AG04449 (cell line): ENCODE results near the gene RAB4A.

Experiments used
- CTCF ChIA-PET: fragments of 350-600 bp; formaldehyde crosslinking; extraction: SDS; loops from one replicate; lab custom pipeline; 2021; ENCODE audit warnings: antibody characterized with exemption; lab: Yijun Ruan, JAX
- POLR2A ChIA-PET: fragments of 400-600, 350-600 bp; formaldehyde crosslinking; extraction: SDS; loops from one replicate; lab custom pipeline; 2020; ENCODE audit warnings: antibody characterized with exemption, inconsistent platforms; lab: Yijun Ruan, JAX
- DNase-seq: peaks from one replicate; pipeline ENCODE4 v3.0.0-alpha.2; 2010; ENCODE audit warnings: low read depth, low spot score
- H3K4me3 ChIP-seq: 2 replicates; pipeline ENCODE4 v1.5.1; 2011; ENCODE audit warnings: low read depth, mild to moderate bottlenecking, control low read depth, low read length
- CTCF ChIP-seq: IDR thresholded peaks from one replicate; pipeline ENCODE4 v1.5.1; 2011; ENCODE audit warnings: mild to moderate bottlenecking, moderate library complexity, low read length, control low read depth, inconsistent platforms; ENCODE audit not compliant: insufficient read depth; ENCODE audit errors: missing control alignments

The RAB4A gene

GRCh38 chr1:229318056-229318455, 47.1 kb downstream of the RAB4A start:
- no peak overlapping the region for H3K4me3 ChIP-seq
- no peak for DNase-seq
- CTCF ChIA-PET, result no interaction called here
- POLR2A ChIA-PET, result no interaction called here
- no peak for TF ChIP-seq CTCF

- CTCF ChIA-PET, result no interaction called here
- no peak for TF ChIP-seq CTCF
- H3K4me3 ChIP-seq, result no peak overlapping the region
- DNase-seq, result no peak
- POLR2A ChIA-PET, result no interaction called here
Observed at GRCh38 chr1:229319487-229319886, 48.6 kb downstream of the RAB4A start.

- H3K4me3 ChIP-seq, result no peak overlapping the region
- DNase-seq, result no peak
- CTCF ChIA-PET, result no interaction called here
- no peak for TF ChIP-seq CTCF
- POLR2A ChIA-PET, result no interaction called here
Observed at GRCh38 chr1:229323201-229323600, 52.3 kb downstream of the RAB4A start.

GRCh38 chr1:229323885-229324553, 53.1 kb downstream of the RAB4A start:
- POLR2A ChIA-PET, result no interaction called here
- no peak overlapping the region for H3K4me3 ChIP-seq
- DNase-seq, result no peak
- TF ChIP-seq CTCF, result no peak
- CTCF ChIA-PET, result no interaction called here

GRCh38 chr1:229325401-229325800, 54.5 kb downstream of the RAB4A start:
- TF ChIP-seq CTCF, result no peak
- H3K4me3 ChIP-seq, result no peak overlapping the region
- POLR2A ChIA-PET, result no interaction called here
- CTCF ChIA-PET, result interaction anchor here (1.0 to 1.8 kb wide), 2 partner anchors 11 to 17 kb away, joined by 3 to 5 read pairs; no protein-coding TSS in a partner anchor
- DNase-seq, result no peak

GRCh38 chr1:229325853-229326487, 55.1 kb downstream of the RAB4A start:
- no peak for DNase-seq
- no peak overlapping the region for H3K4me3 ChIP-seq
- POLR2A ChIA-PET, result no interaction called here
- TF ChIP-seq CTCF, result no peak
- CTCF ChIA-PET, result interaction anchor here (1.0 to 1.8 kb wide), 2 partner anchors 10 to 18 kb away, joined by 3 to 5 read pairs; no protein-coding TSS in a partner anchor
